Osteoblast (primary cell): Measurements from ENCODE around the gene PLCG1. TPM values are rescaled to one million over a fixed set of nuclear protein-coding genes. Genes with fewer than 3 reads are reported as not detected.
A peak's percentile ranks its signal among the peaks of the same experiment; 100 is the strongest.

ENCODE experiments used
- DNase-seq: peaks from one replicate; pipeline ENCODE4 v3.0.0; 2011; ENCODE audit warnings: low spot score, mixed read lengths; ENCODE audit not compliant: insufficient read length; ENCODE audit errors: missing footprints
- H2AFZ ChIP-seq: 2 replicates; pipeline ENCODE4 v1.6.0; 2011; ENCODE audit warnings: mild to moderate bottlenecking, low read length
- H3K27ac ChIP-seq: 2 replicates; pipeline ENCODE4 v1.5.1; 2011; ENCODE audit warnings: mild to moderate bottlenecking, low read depth, low read length, moderate library complexity
- H3K27me3 ChIP-seq: 2 replicates; pipeline ENCODE4 v1.6.0; 2012; ENCODE audit warnings: mild to moderate bottlenecking, control low read depth, inconsistent platforms, low read length, moderate library complexity; ENCODE audit not compliant: insufficient read depth
- H3K36me3 ChIP-seq: 2 replicates; pipeline ENCODE4 v1.5.1; 2011; ENCODE audit warnings: mild to moderate bottlenecking, low read length, control low read depth, moderate library complexity; ENCODE audit not compliant: insufficient read depth
- H3K4me1 ChIP-seq: 2 replicates; pipeline ENCODE4 v1.5.1; 2011; ENCODE audit warnings: mild to moderate bottlenecking, low read length, control low read depth, moderate library complexity; ENCODE audit not compliant: insufficient read depth
- H3K4me2 ChIP-seq: 2 replicates; pipeline ENCODE4 v1.6.0; 2011; ENCODE audit warnings: mild to moderate bottlenecking, low read length; ENCODE audit not compliant: insufficient read depth
- H3K4me3 ChIP-seq: fragments of 200-600 bp; sonication (generic); 3 replicates; pipeline ENCODE4 v1.5.1; 2012; ENCODE audit warnings: mild to moderate bottlenecking, low read length, inconsistent platforms; ENCODE audit not compliant: insufficient read depth
- H3K79me2 ChIP-seq: 2 replicates; pipeline ENCODE4 v1.6.0; 2012; ENCODE audit warnings: mild to moderate bottlenecking, low read length, control low read depth, inconsistent platforms; ENCODE audit not compliant: insufficient read depth
- H3K9me3 ChIP-seq: 2 replicates; pipeline ENCODE4 v1.5.1; 2011; ENCODE audit warnings: low read depth, low read length, control low read depth
- H4K20me1 ChIP-seq: 2 replicates; pipeline ENCODE4 v1.6.0; 2012; ENCODE audit warnings: mild to moderate bottlenecking, low read length, control low read depth; ENCODE audit not compliant: insufficient read depth
- CTCF ChIP-seq: IDR thresholded peaks from 2 replicates; pipeline ENCODE4 v1.5.1; 2011; ENCODE audit warnings: mild to moderate bottlenecking, low read depth, low read length, moderate library complexity; ENCODE audit errors: extremely low read depth
- total RNA-seq: library from RNA; depleted of rRNA; stranded (reverse); fragments of >200 nt; gene quantifications from 2 replicates; pipeline ENCODE4 v1.2.3, GENCODE V29; 2012

PLCG1 gene
- total RNA-seq, 1 donor = 72.4 TPM

GRCh38 chr20:41145317-41145716 lies 8.0 kb downstream of the PLCG1 start:
- no peak for TF ChIP-seq CTCF
- H3K27me3 ChIP-seq = no peaks in the 10 kb centered on the region
- no peak overlapping the region for H3K27ac ChIP-seq
- H3K9me3 ChIP-seq = no peaks in the 10 kb centered on the region
- peaks cover 94% of the 10 kb centered on the region for H4K20me1 ChIP-seq
- peaks cover 14% of the 10 kb centered on the region for H3K4me1 ChIP-seq
- H3K4me3 ChIP-seq = no peak overlapping the region
- H3K4me2 ChIP-seq = no peak overlapping the region
- H3K79me2 ChIP-seq = peaks cover 98% of the 10 kb centered on the region
- H2AFZ ChIP-seq = no peak overlapping the region
- DNase-seq = peak; percentile 38
- no peaks in the 10 kb centered on the region for H3K36me3 ChIP-seq

- no peaks in the 10 kb centered on the region for H3K9me3 ChIP-seq
- peaks cover 9% of the 10 kb centered on the region for H3K4me1 ChIP-seq
- H3K27ac ChIP-seq = no peak overlapping the region
- no peak overlapping the region for H3K4me3 ChIP-seq
- no peak overlapping the region for H3K4me2 ChIP-seq
- no peak overlapping the region for H2AFZ ChIP-seq
- peaks cover 94% of the 10 kb centered on the region for H4K20me1 ChIP-seq
- TF ChIP-seq CTCF = no peak
- peaks cover 98% of the 10 kb centered on the region for H3K79me2 ChIP-seq
- no peaks in the 10 kb centered on the region for H3K27me3 ChIP-seq
- no peaks in the 10 kb centered on the region for H3K36me3 ChIP-seq
- DNase-seq = peak; percentile 62
Observed at GRCh38 chr20:41145821-41146620, 8.7 kb downstream of the PLCG1 start.

- Histone ChIP-seq H4K20me1 (peaks cover 95% of the 10 kb centered on the region), H3K4me2 (no peak overlapping the region), H3K27ac (no peak overlapping the region), H3K9me3 (no peaks in the 10 kb centered on the region), H3K79me2 (peaks cover 98% of the 10 kb centered on the region), H3K36me3 (no peaks in the 10 kb centered on the region), H3K27me3 (no peaks in the 10 kb centered on the region), H3K4me3 (no peak overlapping the region), H2AFZ (no peak overlapping the region), H3K4me1 (peaks cover 4% of the 10 kb centered on the region)
- TF ChIP-seq CTCF = no peak
- peak; percentile 32 for DNase-seq
Observed at GRCh38 chr20:41147767-41148191, 10.4 kb downstream of the PLCG1 start.

GRCh38 chr20:41148942-41149341 lies 11.6 kb downstream of the PLCG1 start:
- no peak overlapping the region for H3K4me2 ChIP-seq
- H3K4me1 ChIP-seq = peaks cover 4% of the 10 kb centered on the region
- H3K27me3 ChIP-seq = no peaks in the 10 kb centered on the region
- H3K4me3 ChIP-seq = no peak overlapping the region
- H3K36me3 ChIP-seq = no peaks in the 10 kb centered on the region
- peaks cover 98% of the 10 kb centered on the region for H3K79me2 ChIP-seq
- H2AFZ ChIP-seq = no peak overlapping the region
- H3K9me3 ChIP-seq = no peaks in the 10 kb centered on the region
- peak; percentile 64 for DNase-seq
- peaks cover 93% of the 10 kb centered on the region for H4K20me1 ChIP-seq
- no peak for TF ChIP-seq CTCF
- H3K27ac ChIP-seq = no peak overlapping the region
